Measurements from ENCODE around the gene TAS2R46.
"Not testable (repeated sequence)": the region's sequence is repeated elsewhere in the genome, so short reads cannot be mapped to it uniquely, and the experiment has no call there.

TAS2R46 gene

GRCh38 chr12:11067514-11067913 lies 5.4 kb upstream of the TAS2R46 start:
- no peak for TF ChIP-seq CTCF (IDR thresholded peaks at IDR 0.05; ENCODE audit: low read depth, low read length)
- H3K4me3 ChIP-seq (ENCODE audit: low read depth, low read length) = no peak overlapping the region

- no peak overlapping the region for H3K4me3 ChIP-seq (ENCODE audit: low read depth, low read length)
- TF ChIP-seq CTCF (IDR thresholded peaks at IDR 0.05; ENCODE audit: low read depth, low read length) = no peak
These were observed 2.3 kb downstream of the TAS2R46 start for GRCh38 chr12:11059784-11060183.

GRCh38 chr12:11059041-11059440 lies 3.1 kb downstream of the TAS2R46 start:
- no peak overlapping the region for H3K4me3 ChIP-seq (ENCODE audit: low read depth, low read length)
- TF ChIP-seq CTCF (IDR thresholded peaks at IDR 0.05; ENCODE audit: low read depth, low read length) = no peak

GRCh38 chr12:11055306-11055705 lies 6.8 kb downstream of the TAS2R46 start:
- TF ChIP-seq CTCF (IDR thresholded peaks at IDR 0.05; ENCODE audit: low read depth, low read length) = no peak
- no peak overlapping the region for H3K4me3 ChIP-seq (ENCODE audit: low read depth, low read length)

- not testable (repeated sequence) for H3K4me3 ChIP-seq (ENCODE audit: low read depth, low read length)
These were observed 12.1 kb downstream of the TAS2R46 start for GRCh38 chr12:11049806-11050531.

GRCh38 chr12:11041366-11041765 lies 20.7 kb downstream of the TAS2R46 start:
- H3K4me3 ChIP-seq (ENCODE audit: low read depth, low read length) = not testable (repeated sequence)

- no peak for TF ChIP-seq CTCF (IDR thresholded peaks at IDR 0.05; ENCODE audit: low read depth, low read length)
These were observed 21.9 kb downstream of the TAS2R46 start for GRCh38 chr12:11040162-11040561.

GRCh38 chr12:11039171-11039570 lies 22.9 kb downstream of the TAS2R46 start:
- no peak overlapping the region for H3K4me3 ChIP-seq (ENCODE audit: low read depth, low read length)
- no peak for TF ChIP-seq CTCF (IDR thresholded peaks at IDR 0.05; ENCODE audit: low read depth, low read length)

More at GRCh38 chr12:11040162-11040561, 21.9 kb downstream of the TAS2R46 start:
- no peak overlapping the region for H3K4me3 ChIP-seq (ENCODE audit: low read depth, low read length)

GRCh38 chr12:11033959-11034358 lies 28.1 kb downstream of the TAS2R46 start:
- H3K4me3 ChIP-seq (ENCODE audit: low read depth, low read length) = not testable (repeated sequence)

Measured in WI38 (cell line).